ENCODE data around the gene ACOX3.
"Not testable (repeated sequence)": the region's sequence is repeated elsewhere in the genome, so short reads cannot be mapped to it uniquely, and the experiment has no call there.

Gene ACOX3

GRCh38 chr4:8434251-8435073 lies 6.1 kb downstream of the ACOX3 start:
- no peak for DNase-seq (ENCODE audit: low read depth in 3 of 3)

DNA sequence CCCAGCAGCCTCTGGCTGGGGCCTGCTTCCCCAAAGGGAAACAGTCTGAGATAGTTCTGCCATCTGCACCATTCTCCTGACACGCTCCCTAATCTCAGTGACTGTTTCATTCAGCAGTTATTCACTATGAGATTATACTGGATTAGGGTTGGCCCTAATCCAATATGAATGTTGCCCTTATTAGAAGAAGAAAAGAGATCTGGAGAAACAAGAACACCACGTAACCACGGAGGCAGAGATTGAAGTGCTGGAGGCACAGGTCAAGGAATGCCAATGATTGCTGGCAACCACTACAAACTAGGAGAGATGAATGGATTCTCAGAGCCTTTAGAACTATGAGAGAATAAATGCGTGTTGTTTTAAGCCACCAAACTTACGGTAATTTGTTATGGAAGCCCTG lies 7.4 kb downstream of the ACOX3 start:
- DNase-seq (ENCODE audit: low read depth in 3 of 3): no peak

- DNase-seq (ENCODE audit: low read depth in 3 of 3): no peak
Observed at GRCh38 chr4:8431553-8431952, 9.0 kb downstream of the ACOX3 start.

- peak; percentile 87 to 90 (median 88) for DNase-seq (ENCODE audit: low read depth in 3 of 3)
Observed at GRCh38 chr4:8428288-8429097, 12.0 kb downstream of the ACOX3 start.

DNA sequence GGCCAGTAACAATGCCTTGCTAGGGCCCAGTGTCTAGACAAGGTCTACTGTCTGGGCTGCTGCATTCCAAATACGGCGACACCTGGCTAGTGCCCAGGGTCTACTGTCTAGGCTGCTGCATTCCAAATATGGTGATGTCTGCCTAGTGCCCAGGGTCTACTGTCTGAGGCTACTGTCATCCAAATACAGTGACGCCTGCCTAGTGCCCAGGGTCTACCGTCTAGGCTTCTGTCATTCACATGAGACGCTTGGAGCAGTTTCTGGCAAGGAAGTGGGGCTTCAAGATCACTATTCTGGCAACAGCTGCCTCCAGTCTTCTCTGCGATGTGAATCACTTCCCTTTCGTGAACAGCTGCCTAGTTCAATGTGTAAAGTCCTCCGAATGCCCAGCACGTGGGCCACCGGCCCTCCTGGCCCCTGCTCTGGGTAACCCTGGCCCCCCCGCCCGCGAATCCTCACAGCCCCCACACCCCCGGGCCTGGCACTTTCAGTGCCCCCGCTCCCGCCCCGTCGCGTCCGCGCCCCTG lies 12.7 kb downstream of the ACOX3 start:
- DNase-seq (ENCODE audit: low read depth in 3 of 3): no peak

DNA sequence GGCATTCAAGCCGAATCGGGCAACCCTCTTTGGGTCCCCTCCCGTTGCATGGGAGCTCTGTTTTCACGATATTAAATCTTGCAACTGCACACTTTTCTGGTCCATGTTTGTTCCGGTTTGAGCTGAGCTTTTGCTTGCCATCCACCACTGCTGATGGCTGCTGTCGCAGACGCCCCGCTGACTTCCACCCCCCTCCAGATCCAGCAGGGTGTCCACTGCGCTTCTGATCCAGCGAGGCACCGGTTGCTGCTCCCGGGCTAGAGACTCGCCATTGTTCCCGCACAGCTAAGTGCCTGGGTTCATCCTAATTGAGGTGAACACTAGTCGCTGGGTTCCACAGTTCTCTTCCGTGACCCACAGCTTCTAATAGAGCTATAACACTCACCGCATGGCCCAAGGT lies 13.3 kb downstream of the ACOX3 start:
- DNase-seq (ENCODE audit: low read depth in 3 of 3): no peak

- DNase-seq (ENCODE audit: low read depth in 3 of 3): no peak
Observed at GRCh38 chr4:8422786-8423185, 17.7 kb downstream of the ACOX3 start.

DNA sequence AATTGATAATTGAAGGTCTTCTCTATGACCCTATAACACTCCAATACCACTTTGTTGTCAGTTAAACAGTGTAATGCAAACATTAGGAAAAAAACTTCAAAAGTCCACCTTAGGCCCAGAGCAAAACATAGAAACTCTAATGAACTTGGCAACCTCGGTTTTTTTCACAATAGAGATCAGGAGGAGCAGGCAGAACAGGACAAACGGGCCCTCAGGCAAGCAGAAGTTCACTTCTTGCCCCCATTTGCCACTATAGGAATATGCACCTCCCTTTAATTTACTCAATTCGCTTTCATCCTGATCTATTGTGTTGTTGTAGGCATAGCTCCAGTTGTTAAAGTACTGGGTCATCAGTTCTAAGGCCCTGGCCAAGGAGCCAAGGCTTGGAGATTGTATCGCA lies 18.2 kb downstream of the ACOX3 start:
- DNase-seq (ENCODE audit: low read depth in 3 of 3): no peak

GRCh38 chr4:8420151-8420550 lies 20.4 kb downstream of the ACOX3 start:
- DNase-seq (ENCODE audit: low read depth in 3 of 3): not testable (repeated sequence)

DNA sequence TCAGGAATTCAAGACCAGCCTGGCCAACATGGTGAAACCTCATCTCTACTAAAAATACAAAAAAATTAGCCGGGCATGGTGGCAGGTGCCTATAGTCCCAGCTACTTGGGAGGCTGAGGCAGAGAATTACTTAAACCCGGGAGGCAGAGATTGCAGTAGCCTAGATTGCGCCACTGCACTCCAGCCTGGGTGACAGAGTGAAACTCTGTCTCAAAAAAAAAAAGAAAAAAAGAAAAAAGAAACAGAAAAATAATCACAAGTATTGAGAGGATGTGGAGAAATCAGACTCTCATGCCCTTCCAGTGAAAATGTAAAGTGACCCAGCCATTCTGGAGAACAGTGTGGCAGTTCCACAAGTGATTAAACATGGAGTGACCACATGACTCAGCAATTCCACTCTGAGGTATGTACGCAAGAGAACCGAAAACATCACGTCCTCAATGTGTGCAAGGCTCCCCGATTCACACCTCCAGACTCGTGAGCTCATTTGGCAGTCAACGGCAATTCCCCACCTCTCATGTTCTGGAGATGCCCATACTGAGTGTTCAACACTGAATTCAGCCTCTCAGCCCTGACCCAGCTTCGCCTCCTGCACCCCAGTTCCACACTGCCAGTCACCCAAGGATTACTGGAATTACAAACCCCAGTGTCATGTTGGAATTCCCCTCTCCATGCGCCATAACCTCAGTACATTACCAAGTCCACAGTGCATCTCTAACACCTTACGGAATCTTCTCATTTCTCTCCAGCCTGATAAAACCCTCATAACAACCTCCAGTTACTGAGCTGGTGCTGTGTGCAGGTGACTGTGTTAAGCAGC lies 21.1 kb downstream of the ACOX3 start:
- peak in 2 of 3 experiments; percentile 52 to 56 for DNase-seq (ENCODE audit: low read depth in 3 of 3)

DNA sequence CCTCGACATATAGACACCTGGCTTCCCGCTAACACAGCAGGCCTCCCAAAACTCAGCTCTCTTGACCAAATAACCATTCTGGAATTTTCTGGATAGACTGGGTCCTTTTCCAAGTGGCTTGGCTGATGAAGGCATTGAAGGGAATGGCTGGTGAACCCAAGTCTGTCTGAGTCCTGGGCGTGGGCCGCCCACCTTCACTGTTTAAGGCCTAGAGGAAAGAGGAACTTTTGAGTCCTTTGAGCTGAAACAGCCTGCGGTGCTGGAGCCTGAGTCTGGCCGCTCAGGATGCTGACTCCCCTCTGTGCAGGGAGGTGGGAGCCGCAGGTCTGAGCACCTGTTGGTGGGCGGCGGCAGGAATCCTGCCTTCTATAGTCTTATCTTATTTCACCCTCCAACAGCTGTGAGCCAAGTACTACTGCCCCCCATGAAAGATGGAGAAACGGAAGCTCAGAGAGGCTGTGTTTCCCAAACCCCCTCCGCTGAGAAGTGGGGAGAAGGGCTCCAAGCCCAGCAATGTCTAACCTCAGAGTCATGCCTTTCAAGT lies 23.4 kb downstream of the ACOX3 start:
- DNase-seq (ENCODE audit: low read depth in 3 of 3): no peak

DNA sequence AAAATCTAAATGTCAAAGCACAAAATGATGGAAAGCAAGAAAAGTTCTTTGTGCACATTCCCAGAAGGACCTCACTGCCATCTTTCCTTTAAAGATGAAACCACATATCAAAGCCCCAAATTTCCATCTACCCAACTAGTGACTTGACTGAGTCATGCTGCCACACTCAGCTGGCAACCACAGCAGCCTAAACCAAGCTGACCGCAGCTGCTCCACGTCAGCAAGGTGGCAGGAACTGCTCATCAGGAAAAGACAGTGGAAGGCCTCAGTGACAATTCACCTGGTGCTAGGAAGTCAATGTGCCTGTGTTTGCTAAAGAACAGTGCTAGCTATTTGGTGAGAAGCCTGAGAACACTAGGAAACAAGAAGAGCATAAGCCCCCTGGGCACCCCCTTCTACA lies 26.1 kb downstream of the ACOX3 start:
- DNase-seq (ENCODE audit: low read depth in 3 of 3): peak in 1 of 3 experiments; percentile 63

DNA sequence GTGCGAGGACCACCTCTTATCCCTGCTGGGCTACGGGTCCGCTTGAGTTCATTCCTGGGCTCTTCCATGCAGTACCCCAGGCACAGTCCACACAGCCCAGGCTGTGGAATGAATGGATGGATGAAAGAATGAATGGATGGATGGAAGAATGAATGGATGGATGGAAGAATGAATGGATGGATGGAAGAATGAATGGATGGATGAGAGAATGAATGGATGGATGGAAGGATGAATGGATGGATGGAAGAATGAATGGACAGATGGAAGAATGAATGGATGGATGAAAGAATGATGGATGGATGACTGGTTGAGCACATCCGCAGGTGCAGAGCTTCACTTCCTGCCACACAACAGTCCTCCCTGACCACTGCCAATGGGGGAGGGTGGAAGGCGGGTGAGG lies 28.2 kb downstream of the ACOX3 start:
- no peak for DNase-seq (ENCODE audit: low read depth in 3 of 3)

GRCh38 chr4:8411351-8412180 lies 29.0 kb downstream of the ACOX3 start:
- DNase-seq (ENCODE audit: low read depth in 3 of 3): no peak

DNA sequence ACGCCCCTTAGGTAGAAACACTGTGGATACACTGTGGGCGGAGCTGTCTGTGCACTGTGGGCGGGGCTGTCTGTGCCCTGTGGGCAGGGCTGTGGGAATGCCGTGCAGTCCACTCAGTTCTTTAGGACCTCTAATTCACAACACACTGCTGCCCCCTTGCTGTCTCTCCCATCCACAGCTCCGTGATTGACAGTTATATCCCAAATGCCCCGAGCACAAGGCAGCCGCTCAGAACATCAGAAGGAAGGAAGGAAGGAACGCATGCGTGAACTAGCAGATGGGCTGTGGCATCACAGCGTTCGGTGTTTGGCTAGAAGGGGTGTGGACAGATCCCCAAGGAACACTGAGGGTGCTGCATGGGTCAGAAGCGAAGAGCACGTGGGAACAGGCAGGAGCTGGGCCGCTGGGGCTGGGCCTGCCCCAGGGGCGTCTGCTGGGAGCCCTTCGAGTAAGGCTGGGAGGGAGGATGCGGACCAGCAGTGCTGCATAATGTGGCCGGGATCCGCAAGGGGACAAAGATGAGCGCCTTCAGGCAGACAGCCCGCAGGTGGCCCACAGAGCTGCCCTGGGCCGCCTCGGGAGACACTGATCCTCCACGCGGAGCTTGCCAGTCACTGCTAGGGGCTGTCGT lies 29.8 kb downstream of the ACOX3 start:
- DNase-seq (ENCODE audit: low read depth in 3 of 3): no peak

GRCh38 chr4:8410066-8410625 lies 30.4 kb downstream of the ACOX3 start:
- no peak for DNase-seq (ENCODE audit: low read depth in 3 of 3)

- peak in 1 of 3 experiments; percentile 16 for DNase-seq (ENCODE audit: low read depth in 3 of 3)
Observed at GRCh38 chr4:8409264-8410065, 31.1 kb downstream of the ACOX3 start.

DNA sequence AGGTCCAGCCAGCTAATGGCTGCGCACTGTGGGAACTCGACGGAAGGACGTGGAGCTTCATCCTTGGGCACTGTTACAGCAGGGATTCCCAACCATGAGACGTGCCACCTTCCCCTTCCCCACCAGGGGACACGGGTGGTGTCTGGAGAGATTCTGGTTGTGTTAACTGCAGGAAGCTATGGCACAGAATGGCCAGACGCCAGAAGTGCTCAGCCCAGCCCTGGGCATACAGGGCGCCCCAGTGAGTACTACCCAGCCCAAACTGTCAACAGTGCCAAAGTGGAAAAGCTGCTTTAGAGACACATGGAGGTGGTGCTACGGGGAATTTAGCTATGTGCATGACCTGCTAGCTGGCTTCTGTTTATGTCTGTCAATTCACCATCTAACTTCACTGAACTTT lies 32.8 kb downstream of the ACOX3 start:
- DNase-seq (ENCODE audit: low read depth in 3 of 3): no peak

DNA sequence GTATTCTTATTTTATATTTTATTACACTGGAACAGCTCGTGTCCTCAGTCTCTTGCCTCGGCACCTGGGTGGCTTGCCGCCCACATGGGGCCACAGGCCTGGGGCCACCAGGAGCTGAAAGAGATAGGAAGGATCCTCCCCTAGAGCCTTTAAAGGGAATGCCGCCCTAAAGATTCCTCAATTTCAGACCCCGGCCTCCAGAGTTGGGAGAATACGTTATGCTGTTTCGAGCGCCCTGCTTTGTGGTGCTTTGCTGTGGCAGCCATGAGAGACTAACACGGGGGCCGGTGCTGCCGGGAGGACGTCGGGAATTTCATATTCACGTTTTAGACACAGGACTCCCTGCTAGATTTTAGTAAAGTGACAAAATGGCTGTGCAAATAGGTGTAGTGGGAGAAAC lies 33.2 kb downstream of the ACOX3 start:
- no peak for DNase-seq (ENCODE audit: low read depth in 3 of 3)

Measured in stimulated activated CD4-positive, alpha-beta T cell treated with anti-CD3 and anti-CD28 coated beads, TNF-alpha, amount 100 ng/mL, for 24 hours (primary cell).